Left ventricle myocardium superior (tissue), 1 donor: ENCODE measurements around the gene GDAP1L1. TPM values are rescaled to one million over a fixed set of nuclear protein-coding genes. Genes with fewer than 3 reads are reported as not detected.
"Not testable (repeated sequence)": the region's sequence is repeated elsewhere in the genome, so short reads cannot be mapped to it uniquely, and the experiment has no call there.

ENCODE experiments used
- ATAC-seq: fragments of 200-7000 bp; cut with Tn5 transposase; one replicate; pipeline ENCODE4 v1.9.1; 2020; ENCODE audit warnings: mild to moderate bottlenecking, moderate library complexity
- DNase-seq: peaks from one replicate; pipeline ENCODE4 v3.0.0-alpha.2; 2020
- intact Hi-C: fragments of 100-400 bp; cut with micrococcal nuclease; formaldehyde crosslinking; loops from one replicate; pipeline ENCODE4 v1.11.0; 2022
- total RNA-seq: library from RNA; stranded (reverse); fragmentation: NEBNext Ultra II Directional; extraction: Animal tissue kit (Norgen Biotek cat#: 25700); gene quantifications from one replicate; pipeline ENCODE4 v1.2.1, GENCODE V29; 2021
- donor health status: DM: no; HTN: yes; CAD: no; lungs with severe emphysema.

GDAP1L1 gene
- total RNA-seq, 1 donor from 2014 or later, result 0.42 TPM

GRCh38 chr20:44217342-44218092 is 29.6 kb upstream of the GDAP1L1 start:
- intact Hi-C loops, result loop anchor here (2.0 to 10.0 kb wide), 3 partner anchors 93 to 247 kb away; partner anchors contain the start of gene FITM2
- peak; percentile 82 for ATAC-seq
- peak; percentile 72 for DNase-seq

DNA sequence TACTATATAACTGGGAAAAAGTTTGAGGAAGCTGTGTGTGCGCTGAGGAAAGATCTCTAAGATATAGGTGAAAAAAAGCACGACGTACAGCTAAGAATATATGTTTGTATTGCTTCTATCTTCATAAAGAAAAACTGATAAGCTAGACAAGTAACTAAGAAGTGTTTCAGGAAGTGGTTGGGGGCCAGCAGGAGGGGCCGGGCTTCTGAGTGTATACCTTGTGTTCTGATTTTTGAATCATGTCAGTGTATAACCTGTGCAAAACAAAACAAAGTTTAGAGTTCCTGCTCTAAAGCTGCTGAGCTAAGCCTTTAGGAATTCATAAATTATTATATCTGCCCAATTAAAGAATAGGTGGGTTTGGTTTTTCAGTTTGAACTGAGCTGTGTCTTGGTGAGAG is 28.7 kb upstream of the GDAP1L1 start:
- intact Hi-C loops, result loop anchor here (10.0 kb wide), 1 partner anchor 246 kb away; no protein-coding TSS in a partner anchor
- no peak for ATAC-seq
- DNase-seq, result no peak

DNA sequence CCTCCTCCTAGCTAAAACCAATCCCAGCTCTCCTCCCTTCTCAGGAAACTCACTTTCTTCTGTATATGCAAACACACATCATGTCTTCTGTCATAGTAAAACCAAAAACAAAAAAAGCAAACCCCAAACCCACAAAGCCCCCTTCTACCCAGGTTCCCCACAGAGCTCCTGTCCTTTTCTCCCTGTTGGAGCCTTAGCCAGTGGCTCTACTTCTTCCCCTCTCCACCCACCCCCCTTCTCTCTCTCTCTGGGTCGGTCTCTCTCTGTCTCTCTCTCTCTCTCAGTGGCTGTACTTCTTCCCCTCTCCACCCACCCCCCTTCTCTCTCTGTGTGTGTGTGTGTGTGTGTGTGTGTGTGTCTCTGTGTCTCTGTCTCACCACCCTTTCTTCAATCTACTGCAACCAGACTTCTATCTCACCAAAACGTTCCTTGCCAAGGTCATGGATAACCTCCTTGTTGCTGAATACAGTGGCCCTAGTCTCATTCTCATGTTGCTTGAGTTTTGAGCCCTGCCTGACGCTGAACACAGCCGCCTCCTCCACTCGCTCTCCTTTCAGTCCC is 27.9 kb upstream of the GDAP1L1 start:
- DNase-seq, result no peak
- peak; percentile 14 for ATAC-seq
- intact Hi-C loops, result loop anchor here (10.0 kb wide), 1 partner anchor 246 kb away; no protein-coding TSS in a partner anchor

GRCh38 chr20:44219791-44220190 is 27.3 kb upstream of the GDAP1L1 start:
- intact Hi-C loops, result loop anchor here (10.0 kb wide), 1 partner anchor 245 kb away; no protein-coding TSS in a partner anchor
- DNase-seq (no peak), ATAC-seq (no peak)

DNA sequence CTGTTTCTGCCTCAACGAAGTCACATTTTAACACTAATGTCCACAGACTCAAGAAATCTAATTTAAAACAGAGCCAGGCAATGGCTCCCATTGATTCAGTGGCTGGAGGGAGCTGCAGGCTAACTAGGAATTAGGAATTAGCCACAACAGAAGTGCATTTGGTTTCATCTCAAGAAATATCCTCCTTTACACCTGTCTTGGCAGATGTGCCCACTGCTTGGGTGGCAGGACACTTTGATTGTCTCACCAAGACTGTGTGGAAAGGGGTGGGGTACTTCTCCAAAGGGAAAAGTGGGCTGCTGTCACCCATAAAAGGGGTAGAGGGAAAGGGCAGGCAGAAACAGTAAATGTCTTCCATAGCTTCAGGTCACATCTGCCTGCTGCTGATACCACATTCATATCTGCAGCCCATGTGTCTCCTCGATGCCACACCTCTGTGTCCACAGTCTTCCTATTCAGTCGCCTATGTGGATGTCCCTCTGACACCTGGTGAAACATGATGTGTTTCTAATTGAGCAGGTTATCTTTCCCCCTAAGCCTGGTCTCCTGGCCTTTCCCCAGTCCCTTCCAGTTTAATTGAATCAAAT is 25.6 kb upstream of the GDAP1L1 start:
- intact Hi-C loops, result no loop called here
- no peak for DNase-seq
- ATAC-seq, result no peak

- DNase-seq (no peak), ATAC-seq (no peak)
- intact Hi-C loops, result no loop called here
Measured at GRCh38 chr20:44222027-44222426, 25.1 kb upstream of the GDAP1L1 start.

DNA sequence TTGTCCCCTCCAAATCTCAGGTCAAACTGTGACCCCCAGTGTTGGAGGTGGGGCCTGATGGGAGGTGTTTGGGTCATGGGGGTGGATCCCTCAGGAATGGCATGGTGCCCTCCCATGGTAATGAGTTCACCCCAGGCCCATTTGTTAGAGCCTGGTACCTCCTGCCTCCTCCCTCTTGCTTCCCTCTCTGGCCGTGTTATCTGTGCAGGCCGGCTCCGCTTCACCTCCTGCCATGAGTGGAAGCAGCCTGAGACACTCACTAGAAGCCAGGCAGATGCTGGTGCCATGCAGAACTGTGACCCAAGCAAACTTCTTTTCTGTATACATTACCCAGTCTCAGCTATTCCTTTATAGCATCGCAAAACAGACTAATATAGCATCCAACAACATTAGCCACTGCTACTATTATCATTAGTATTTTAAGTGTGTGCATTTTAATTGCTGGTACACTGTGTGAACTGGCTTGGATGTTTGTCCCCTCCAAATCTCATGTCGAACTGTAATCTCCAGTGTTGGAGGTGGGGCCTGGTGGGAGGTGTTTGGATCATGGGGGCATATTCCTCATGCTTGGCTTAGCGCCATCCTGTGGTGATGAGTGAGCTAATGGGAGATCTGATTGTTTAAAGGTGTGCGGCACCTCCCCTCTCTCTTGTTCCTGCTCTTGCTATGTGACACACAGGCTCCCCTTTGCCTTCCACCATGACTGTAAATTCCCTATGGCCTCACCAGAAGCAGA is 24.3 kb upstream of the GDAP1L1 start:
- ATAC-seq (peak; percentile 83), DNase-seq (peak; percentile 66)
- intact Hi-C loops, result no loop called here

GRCh38 chr20:44223721-44224120 is 23.4 kb upstream of the GDAP1L1 start:
- DNase-seq (no peak), ATAC-seq (no peak)
- intact Hi-C loops, result no loop called here

DNA sequence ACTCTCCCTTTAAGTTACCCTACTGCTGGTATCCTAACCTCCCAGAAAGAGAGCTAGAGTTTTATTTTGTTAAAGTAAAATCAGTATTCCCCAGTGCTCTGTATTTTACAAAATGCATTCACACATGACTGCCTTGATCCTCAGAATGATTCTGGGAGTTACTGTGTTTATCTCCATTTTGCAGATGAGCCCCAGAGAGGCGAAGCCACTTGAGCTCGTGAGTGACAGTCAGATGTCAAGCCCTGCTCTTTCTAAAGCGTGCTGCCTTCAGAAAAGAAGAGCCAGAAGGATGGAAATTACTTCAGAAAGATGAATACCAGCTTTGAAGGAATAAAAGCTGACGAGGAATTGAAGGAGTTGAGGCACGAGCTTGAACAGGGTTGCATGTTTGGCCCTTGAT is 22.5 kb upstream of the GDAP1L1 start:
- intact Hi-C loops, result no loop called here
- ATAC-seq, result no peak
- DNase-seq, result no peak

DNA sequence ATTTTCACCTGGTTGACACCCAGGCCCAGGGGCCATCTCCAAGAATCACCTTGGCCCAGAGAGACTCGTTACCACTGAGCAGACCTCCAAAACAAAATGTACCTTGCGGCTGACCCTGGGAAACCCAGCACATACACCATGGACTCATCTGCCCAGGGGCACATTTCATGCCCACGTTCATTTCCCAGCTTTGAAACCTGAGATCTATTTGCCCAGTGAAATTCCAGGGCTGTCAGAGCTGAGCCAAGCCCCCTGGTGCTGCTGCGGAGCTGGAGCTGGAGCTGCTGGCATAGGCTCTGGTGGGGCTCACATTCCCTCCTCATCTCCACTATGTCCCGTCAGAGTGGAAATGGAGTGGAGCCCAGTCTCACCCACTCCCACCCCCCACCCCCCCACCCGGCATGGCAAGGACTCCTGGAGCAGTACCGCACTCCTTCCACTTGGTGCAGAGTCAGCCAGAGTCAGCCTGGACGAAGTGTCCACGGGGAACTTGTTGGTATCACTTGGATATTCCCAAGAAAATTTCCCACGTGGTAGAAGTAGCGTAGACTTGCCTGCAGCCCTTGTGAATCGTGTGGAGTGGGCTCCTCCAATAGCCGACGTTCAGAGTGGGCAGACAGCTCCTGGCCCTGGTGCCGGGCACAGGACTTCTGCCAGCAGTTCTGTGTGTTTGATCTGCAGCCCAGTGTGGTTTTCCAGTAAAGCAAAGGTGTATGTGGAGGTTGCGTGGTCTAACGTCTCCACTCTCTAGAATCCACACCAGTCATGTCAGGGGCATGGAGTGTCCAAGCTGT is 18.4 kb upstream of the GDAP1L1 start:
- DNase-seq, result no peak
- intact Hi-C loops, result no loop called here
- peak; percentile 52 for ATAC-seq

DNA sequence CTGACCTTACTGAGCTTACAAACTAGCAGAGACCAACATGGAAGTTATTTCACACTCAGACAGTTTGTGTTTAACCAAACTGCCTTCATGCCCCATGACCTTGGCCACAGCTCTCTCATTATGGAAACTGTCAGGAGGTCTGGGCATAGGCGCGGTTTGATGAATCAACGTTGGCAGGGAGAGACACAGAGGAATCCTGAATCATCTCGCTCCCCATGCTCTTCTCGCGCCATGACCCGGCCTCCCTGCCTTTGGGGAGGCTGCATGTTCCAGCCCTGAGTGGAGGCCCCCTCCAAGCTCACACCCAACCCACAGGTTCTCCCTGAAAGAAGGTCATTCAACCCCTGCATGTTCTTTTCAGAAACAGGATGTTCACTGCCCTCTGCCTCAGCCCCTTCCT is 15.9 kb upstream of the GDAP1L1 start:
- DNase-seq, result no peak
- ATAC-seq, result no peak
- intact Hi-C loops, result no loop called here

GRCh38 chr20:44231713-44232468 is 15.2 kb upstream of the GDAP1L1 start:
- intact Hi-C loops, result no loop called here
- no peak for ATAC-seq
- DNase-seq, result no peak

- DNase-seq, intact Hi-C loops, ATAC-seq: not testable (repeated sequence)
Measured at GRCh38 chr20:44232469-44232856, 14.6 kb upstream of the GDAP1L1 start.

- DNase-seq (no peak), ATAC-seq (no peak)
- intact Hi-C loops, result no loop called here
Measured at GRCh38 chr20:44233436-44234016, 13.6 kb upstream of the GDAP1L1 start.

GRCh38 chr20:44234566-44235317 is 12.4 kb upstream of the GDAP1L1 start:
- DNase-seq, result no peak

DNA sequence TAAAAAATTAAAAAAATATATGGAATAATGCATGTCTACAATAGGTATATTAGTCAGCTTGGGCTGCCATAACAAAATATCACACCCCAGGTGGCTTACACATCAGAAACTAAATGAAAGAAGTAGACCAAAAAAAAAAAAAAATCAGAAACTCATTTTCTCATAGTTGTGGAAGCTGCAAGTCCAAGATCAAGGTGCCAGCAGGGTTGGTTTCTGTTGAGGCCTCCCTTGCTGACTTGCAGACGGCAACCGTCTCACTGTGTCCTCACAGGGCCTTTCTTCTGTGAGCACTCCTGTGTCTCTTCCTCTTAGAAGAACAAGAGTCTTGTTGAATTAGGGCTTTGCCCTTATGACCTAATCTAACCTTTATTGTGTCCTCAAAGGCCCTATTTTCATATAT is 11.4 kb upstream of the GDAP1L1 start:
- no peak for DNase-seq
- ATAC-seq, result no peak
- intact Hi-C loops, result no loop called here

More at GRCh38 chr20:44234566-44235317, 12.4 kb upstream of the GDAP1L1 start:
- intact Hi-C loops, result no loop called here
- no peak for ATAC-seq

GRCh38 chr20:44236840-44237239 is 10.3 kb upstream of the GDAP1L1 start:
- ATAC-seq, DNase-seq, intact Hi-C loops: not testable (repeated sequence)
